ENCODE measurements around the gene CSTPP1.

CSTPP1 gene

GRCh38 chr11:47186700-47187695, 250.4 kb downstream of the CSTPP1 start:
- H3K27me3 ChIP-seq (ENCODE audit: control insufficient read depth in 3 of 3, insufficient read depth in 3 of 3, low read depth in 1 of 3, low read length in 3 of 3): peaks cover 5 to 44% (median 39%) of the 10 kb centered on the region in 3 experiments
- no peak overlapping the region for H2BK12ac ChIP-seq (ENCODE audit: low read length)
- no peak overlapping the region for H4K8ac ChIP-seq (ENCODE audit: low read depth, low read length)
- no peak overlapping the region for H3K27ac ChIP-seq (replicated peaks; ENCODE audit: low read length)
- H4K91ac ChIP-seq (ENCODE audit: low read depth, low read length, poor library complexity): no peak overlapping the region
- H3K4me2 ChIP-seq (ENCODE audit: insufficient read depth, low read length, poor library complexity, severe bottlenecking): peak overlapping the region; percentile 87
- H3K4ac ChIP-seq (ENCODE audit: low read length): no peak overlapping the region
- WGBS, 2 donors (ENCODE audit: extremely low coverage in 2 of 2, insufficient read length in 2 of 2, insufficient replicate concordance in 1 of 2): no CpG with 5 or more reads among the region's 63 CpGs
- H2AK5ac ChIP-seq (ENCODE audit: low read depth, low read length): no peak overlapping the region
- peak overlapping the region; percentile 97 for H2AFZ ChIP-seq (ENCODE audit: low read length)
- no peaks in the 10 kb centered on the region for H3K9me3 ChIP-seq (replicated peaks in 1 of 2; ENCODE audit: control insufficient read depth in 2 of 2, insufficient read depth in 1 of 2, low read depth in 1 of 2, low read length in 2 of 2)
- H3K18ac ChIP-seq (ENCODE audit: low read length): peak overlapping the region; percentile 97
- H3K79me1 ChIP-seq (ENCODE audit: low read depth, low read length): peaks cover 1% of the 10 kb centered on the region
- H3K4me3 ChIP-seq (ENCODE audit: low read length in 2 of 2): peak overlapping the region; percentile 47 to 76
- peak; percentile 40 for DNase-seq (ENCODE audit: low spot score)
- no peak overlapping the region for H3K14ac ChIP-seq (ENCODE audit: low read length)
- H3K36me3 ChIP-seq (replicated peaks in 1 of 2; ENCODE audit: control insufficient read depth in 2 of 2, insufficient read depth in 2 of 2, low read length in 2 of 2): no peaks in the 10 kb centered on the region
- no peak overlapping the region for H2BK15ac ChIP-seq (ENCODE audit: low read length)
- peak overlapping the region; percentile 63 for H2BK120ac ChIP-seq (ENCODE audit: low read depth, low read length)
- H2BK5ac ChIP-seq (ENCODE audit: low read length): no peak overlapping the region
- H3K9ac ChIP-seq (ENCODE audit: low read depth, low read length, poor library complexity): peak overlapping the region; percentile 44
- peak overlapping the region; percentile 93 for H3K23ac ChIP-seq (ENCODE audit: low read depth, low read length, poor library complexity)
- peaks cover 9 to 14% of the 10 kb centered on the region in 2 donors for H3K4me1 ChIP-seq (ENCODE audit: control insufficient read depth in 2 of 2, insufficient read depth in 1 of 2, low read depth in 1 of 2, low read length in 2 of 2)

- Histone ChIP-seq H2BK5ac (ENCODE audit: low read length) (no peak overlapping the region), H3K4ac (ENCODE audit: low read length) (no peak overlapping the region), H3K79me1 (ENCODE audit: low read depth, low read length) (no peaks in the 10 kb centered on the region), H2BK12ac (ENCODE audit: low read length) (no peak overlapping the region), H3K9me3 (replicated peaks in 1 of 2; ENCODE audit: control insufficient read depth in 2 of 2, insufficient read depth in 1 of 2, low read depth in 1 of 2, low read length in 2 of 2) (no peaks in the 10 kb centered on the region), H4K8ac (ENCODE audit: low read depth, low read length) (no peak overlapping the region), H3K9ac (ENCODE audit: low read depth, low read length, poor library complexity) (no peak overlapping the region), H3K4me2 (ENCODE audit: insufficient read depth, low read length, poor library complexity, severe bottlenecking) (peak overlapping the region; percentile 87), H3K27me3 (ENCODE audit: control insufficient read depth in 3 of 3, insufficient read depth in 3 of 3, low read depth in 1 of 3, low read length in 3 of 3) (peaks cover 5 to 44% (median 39%) of the 10 kb centered on the region in 3 experiments), H2AFZ (ENCODE audit: low read length) (peak overlapping the region; percentile 97), H3K27ac (replicated peaks; ENCODE audit: low read length) (no peak overlapping the region), H2AK5ac (ENCODE audit: low read depth, low read length) (no peak overlapping the region), H3K23ac (ENCODE audit: low read depth, low read length, poor library complexity) (no peak overlapping the region), H3K18ac (ENCODE audit: low read length) (no peak overlapping the region), H3K4me3 (ENCODE audit: low read length in 2 of 2) (no peak overlapping the region), H3K14ac (ENCODE audit: low read length) (no peak overlapping the region), H2BK120ac (ENCODE audit: low read depth, low read length) (no peak overlapping the region), H2BK15ac (ENCODE audit: low read length) (no peak overlapping the region), H3K36me3 (replicated peaks in 1 of 2; ENCODE audit: control insufficient read depth in 2 of 2, insufficient read depth in 2 of 2, low read length in 2 of 2) (no peaks in the 10 kb centered on the region), H3K4me1 (ENCODE audit: control insufficient read depth in 2 of 2, insufficient read depth in 1 of 2, low read depth in 1 of 2, low read length in 2 of 2) (peaks cover 9 to 14% of the 10 kb centered on the region in 2 donors), H4K91ac (ENCODE audit: low read depth, low read length, poor library complexity) (no peak overlapping the region)
- DNase-seq (ENCODE audit: low spot score): no peak
- WGBS, 2 donors (ENCODE audit: extremely low coverage in 2 of 2, insufficient read length in 2 of 2, insufficient replicate concordance in 1 of 2): no CpG with 5 or more reads among the region's 5 CpGs
Measured at GRCh38 chr11:47187723-47188122, 251.2 kb downstream of the CSTPP1 start.

GRCh38 chr11:47188259-47188658, 251.7 kb downstream of the CSTPP1 start:
- H4K91ac ChIP-seq (ENCODE audit: low read depth, low read length, poor library complexity): no peak overlapping the region
- H3K4me2 ChIP-seq (ENCODE audit: insufficient read depth, low read length, poor library complexity, severe bottlenecking): no peak overlapping the region
- no peaks in the 10 kb centered on the region for H3K79me1 ChIP-seq (ENCODE audit: low read depth, low read length)
- H2AK5ac ChIP-seq (ENCODE audit: low read depth, low read length): no peak overlapping the region
- WGBS, 2 donors (ENCODE audit: extremely low coverage in 2 of 2, insufficient read length in 2 of 2, insufficient replicate concordance in 1 of 2): no CpG with 5 or more reads among the region's 1 CpG
- H3K4me1 ChIP-seq (ENCODE audit: control insufficient read depth in 2 of 2, insufficient read depth in 1 of 2, low read depth in 1 of 2, low read length in 2 of 2): peaks cover 9 to 14% of the 10 kb centered on the region in 2 donors
- H3K27ac ChIP-seq (replicated peaks; ENCODE audit: low read length): no peak overlapping the region
- no peak overlapping the region for H4K8ac ChIP-seq (ENCODE audit: low read depth, low read length)
- H2BK15ac ChIP-seq (ENCODE audit: low read length): no peak overlapping the region
- H3K4me3 ChIP-seq (ENCODE audit: low read length in 2 of 2): no peak overlapping the region
- H3K4ac ChIP-seq (ENCODE audit: low read length): no peak overlapping the region
- H3K9me3 ChIP-seq (replicated peaks in 1 of 2; ENCODE audit: control insufficient read depth in 2 of 2, insufficient read depth in 1 of 2, low read depth in 1 of 2, low read length in 2 of 2): no peaks in the 10 kb centered on the region
- no peak overlapping the region for H2BK120ac ChIP-seq (ENCODE audit: low read depth, low read length)
- H3K23ac ChIP-seq (ENCODE audit: low read depth, low read length, poor library complexity): no peak overlapping the region
- no peak overlapping the region for H3K9ac ChIP-seq (ENCODE audit: low read depth, low read length, poor library complexity)
- peaks cover 5 to 44% (median 39%) of the 10 kb centered on the region in 3 experiments for H3K27me3 ChIP-seq (ENCODE audit: control insufficient read depth in 3 of 3, insufficient read depth in 3 of 3, low read depth in 1 of 3, low read length in 3 of 3)
- H3K36me3 ChIP-seq (replicated peaks in 1 of 2; ENCODE audit: control insufficient read depth in 2 of 2, insufficient read depth in 2 of 2, low read length in 2 of 2): no peaks in the 10 kb centered on the region
- H2BK5ac ChIP-seq (ENCODE audit: low read length): no peak overlapping the region
- H2AFZ ChIP-seq (ENCODE audit: low read length): no peak overlapping the region
- H3K18ac ChIP-seq (ENCODE audit: low read length): no peak overlapping the region
- H2BK12ac ChIP-seq (ENCODE audit: low read length): no peak overlapping the region
- no peak for DNase-seq (ENCODE audit: low spot score)
- H3K14ac ChIP-seq (ENCODE audit: low read length): no peak overlapping the region

- H3K9ac ChIP-seq (ENCODE audit: low read depth, low read length, poor library complexity): no peak overlapping the region
- H3K4me1 ChIP-seq (ENCODE audit: control insufficient read depth in 2 of 2, insufficient read depth in 1 of 2, low read depth in 1 of 2, low read length in 2 of 2): peaks cover 9 to 14% of the 10 kb centered on the region in 2 donors
- H3K27me3 ChIP-seq (ENCODE audit: control insufficient read depth in 3 of 3, insufficient read depth in 3 of 3, low read depth in 1 of 3, low read length in 3 of 3): peaks cover 5 to 44% (median 39%) of the 10 kb centered on the region in 3 experiments
- no peak overlapping the region for H3K18ac ChIP-seq (ENCODE audit: low read length)
- H3K23ac ChIP-seq (ENCODE audit: low read depth, low read length, poor library complexity): no peak overlapping the region
- no peaks in the 10 kb centered on the region for H3K79me1 ChIP-seq (ENCODE audit: low read depth, low read length)
- H3K36me3 ChIP-seq (replicated peaks in 1 of 2; ENCODE audit: control insufficient read depth in 2 of 2, insufficient read depth in 2 of 2, low read length in 2 of 2): no peaks in the 10 kb centered on the region
- H2BK120ac ChIP-seq (ENCODE audit: low read depth, low read length): no peak overlapping the region
- H3K4me3 ChIP-seq (ENCODE audit: low read length in 2 of 2): no peak overlapping the region
- no peak overlapping the region for H3K4ac ChIP-seq (ENCODE audit: low read length)
- no peak overlapping the region for H2BK15ac ChIP-seq (ENCODE audit: low read length)
- no CpG with 5 or more reads among the region's 11 CpGs for WGBS, 2 donors (ENCODE audit: extremely low coverage in 2 of 2, insufficient read length in 2 of 2, insufficient replicate concordance in 1 of 2)
- H3K14ac ChIP-seq (ENCODE audit: low read length): no peak overlapping the region
- no peak overlapping the region for H2BK12ac ChIP-seq (ENCODE audit: low read length)
- no peak for DNase-seq (ENCODE audit: low spot score)
- H2BK5ac ChIP-seq (ENCODE audit: low read length): no peak overlapping the region
- no peak overlapping the region for H2AK5ac ChIP-seq (ENCODE audit: low read depth, low read length)
- H3K9me3 ChIP-seq (replicated peaks in 1 of 2; ENCODE audit: control insufficient read depth in 2 of 2, insufficient read depth in 1 of 2, low read depth in 1 of 2, low read length in 2 of 2): no peaks in the 10 kb centered on the region
- no peak overlapping the region for H2AFZ ChIP-seq (ENCODE audit: low read length)
- no peak overlapping the region for H3K4me2 ChIP-seq (ENCODE audit: insufficient read depth, low read length, poor library complexity, severe bottlenecking)
- H4K91ac ChIP-seq (ENCODE audit: low read depth, low read length, poor library complexity): no peak overlapping the region
- no peak overlapping the region for H3K27ac ChIP-seq (replicated peaks; ENCODE audit: low read length)
- H4K8ac ChIP-seq (ENCODE audit: low read depth, low read length): no peak overlapping the region
Measured at GRCh38 chr11:47189100-47189834, 252.7 kb downstream of the CSTPP1 start.

All from neuronal stem cell (in vitro differentiated cells).